Panc1 (cell line): ENCODE results near the gene SNRNP40.
"Not testable (repeated sequence)": the region's sequence is repeated elsewhere in the genome, so short reads cannot be mapped to it uniquely, and the experiment has no call there.

Experiments used
- CTCF ChIP-seq: fragments of 450-650 bp; IDR thresholded peaks from 2 replicates; pipeline ENCODE4 v1.5.1; 2017; ENCODE audit warnings: mild to moderate bottlenecking
- POLR2AphosphoS5 ChIP-seq: IDR thresholded peaks from 2 replicates; pipeline ENCODE4 v1.6.1; 2012; ENCODE audit warnings: mild to moderate bottlenecking, low read depth, low read length, moderate library complexity
- REST ChIP-seq, 2 experiments: IDR thresholded peaks; 2 replicates each; pipeline ENCODE4 v1.6.1; 2011 to 2012; ENCODE audit warnings: low read depth in 2 of 2, control low read depth in 1 of 2, low read length in 1 of 2, mild to moderate bottlenecking in 1 of 2, moderate library complexity in 1 of 2; ENCODE audit not compliant: insufficient read depth in 1 of 2
- SIN3A ChIP-seq: IDR thresholded peaks from 2 replicates; pipeline ENCODE4 v1.6.1; 2012; ENCODE audit warnings: low read depth, mild to moderate bottlenecking, low read length, moderate library complexity, borderline replicate concordance; ENCODE audit not compliant: insufficient read depth
- TCF7L2 ChIP-seq: IDR thresholded peaks from 2 replicates; pipeline ENCODE4 v1.6.1; 2011; ENCODE audit warnings: mild to moderate bottlenecking, low read depth, low read length, inconsistent platforms

- TF ChIP-seq CTCF; POLR2AphosphoS5; SIN3A; REST (IDR thresholded peaks at IDR 0.05; ENCODE audit: insufficient read depth in 1 of 2, low read depth in 2 of 2, low read length in 1 of 2); TCF7L2: not testable (repeated sequence)
These were observed 8.8 kb downstream of the SNRNP40 start for GRCh38 chr1:31287791-31288190.
